K562 (cell line): ENCODE data around the gene MEIS2. TPM values are rescaled to one million over a fixed set of nuclear protein-coding genes. Genes with fewer than 3 reads are reported as not detected.

Source experiments
- AFF4 ChIP-seq: sonication (generic); formaldehyde crosslinking; IDR thresholded peaks from 2 replicates; pipeline ENCODE4 v1.8.0; 2023; ENCODE audit warnings: mild to moderate bottlenecking, missing genetic modification reagents
- ARNT ChIP-seq, 2 experiments: fragments of 450-650 bp; IDR thresholded peaks; 2 replicates each; pipeline ENCODE4 v1.6.1; 2016; ENCODE audit warnings: mild to moderate bottlenecking in 1 of 2
- CHD1 ChIP-seq: fragments of 200-600 bp; sonication (generic); IDR thresholded peaks from one replicate; pipeline ENCODE4 v1.6.1; 2012; ENCODE audit warnings: mild to moderate bottlenecking, moderate library complexity, low read length, inconsistent platforms
- HINFP ChIP-seq: fragments of 450-650 bp; conservative IDR thresholded peaks from 2 replicates; pipeline ENCODE4 v1.6.1; 2016; ENCODE audit warnings: missing genetic modification characterization, low read depth, mild to moderate bottlenecking, control low read depth, missing compliant biosample characterization
- HMG20B ChIP-seq: fragments of 250-450 bp; sonication (Bioruptor Pico); IDR thresholded peaks from 2 replicates; pipeline ENCODE4 v1.5.0; 2021; ENCODE audit warnings: mild to moderate bottlenecking
- JUND ChIP-seq, 2 experiments: IDR thresholded peaks; 2 replicates in 1 of 2; 3 replicates in 1 of 2; pipeline ENCODE4 v1.6.1; 2011; ENCODE audit warnings: borderline replicate concordance in 2 of 2, low read depth in 2 of 2, low read length in 2 of 2, improper control_type of control experiment in 1 of 2, missing biosample characterization in 1 of 2, missing genetic modification characterization in 1 of 2, missing genetic modification reagents in 1 of 2
- MXI1 ChIP-seq: IDR thresholded peaks from 2 replicates; pipeline ENCODE4 v1.6.1; 2011; ENCODE audit warnings: low read depth, mild to moderate bottlenecking, improper control_type of control experiment, low read length
- MYC ChIP-seq, 2 experiments: fragments of 250-450 bp in 1 of 2; sonication (Bioruptor Pico) in 1 of 2; IDR thresholded peaks; 2 replicates each; pipeline versions ENCODE4 v1.5.1 to v1.6.1; 2012 to 2021; ENCODE audit warnings: low read depth in 2 of 2, borderline replicate concordance in 1 of 2, improper control_type of control experiment in 1 of 2, low read length in 1 of 2, mild to moderate bottlenecking in 1 of 2, moderate library complexity in 1 of 2
- MYNN ChIP-seq, 2 experiments: sonication (generic); formaldehyde crosslinking in 1 of 2; IDR thresholded peaks; 2 replicates each; pipeline versions ENCODE4 v1.5.0 to v1.6.1; 2016 to 2020; ENCODE audit warnings: antibody characterized with exemption in 1 of 2, missing genetic modification reagents in 1 of 2
- POU5F1 ChIP-seq: fragments of 150-350 bp; IDR thresholded peaks from 2 replicates; pipeline ENCODE4 v1.6.1; 2014; ENCODE audit warnings: borderline replicate concordance, low read length, low read depth, mild to moderate bottlenecking; ENCODE audit not compliant: partially characterized antibody
- RBBP5 ChIP-seq: fragments of 200-600 bp; sonication (generic); IDR thresholded peaks from 2 replicates; pipeline ENCODE4 v1.6.1; 2012; ENCODE audit warnings: borderline replicate concordance, mild to moderate bottlenecking, low read length, control low read depth, inconsistent platforms; ENCODE audit not compliant: insufficient read depth, poor library complexity, severe bottlenecking
- SAP30 ChIP-seq: fragments of 200-600 bp; sonication (generic); IDR thresholded peaks from 2 replicates; pipeline ENCODE4 v1.6.1; 2012; ENCODE audit warnings: borderline replicate concordance, low read depth, mild to moderate bottlenecking, moderate library complexity, low read length, control low read depth, inconsistent platforms; ENCODE audit not compliant: insufficient read depth, poor library complexity, severe bottlenecking
- SMARCC2 ChIP-seq: fragments of 450-650 bp; IDR thresholded peaks from 2 replicates; pipeline ENCODE4 v1.6.1; 2017; ENCODE audit warnings: antibody characterized with exemption, moderate library complexity, mild to moderate bottlenecking, low read depth
- STAG1 ChIP-seq: sonication (generic); formaldehyde crosslinking; IDR thresholded peaks from 2 replicates; pipeline ENCODE4 v1.5.0; 2020; ENCODE audit warnings: missing genetic modification reagents, borderline replicate concordance
- TARDBP ChIP-seq: fragments of 450-650 bp; IDR thresholded peaks from 2 replicates; pipeline ENCODE4 v1.6.1; 2016
- ZBTB2 ChIP-seq: fragments of 450-650 bp; IDR thresholded peaks from 2 replicates; pipeline ENCODE4 v1.6.1; 2016; ENCODE audit warnings: antibody characterized with exemption
- ZNF316 ChIP-seq: fragments of 450-650 bp; IDR thresholded peaks from 2 replicates; pipeline ENCODE4 v1.6.1; 2016
- ZNF644 ChIP-seq: fragments of 200-800 bp; sonication (Bioruptor generic); IDR thresholded peaks from 2 replicates; pipeline ENCODE4 v1.6.1; 2016; ENCODE audit warnings: low read depth, missing genetic modification characterization, missing compliant biosample characterization
- polyA plus RNA-seq, 8 experiments: library from polyadenylated mRNA; depleted of rRNA in 4 of 8; stranded (reverse) in 5 of 8; unstranded in 3 of 8; fragments of >200 nt; fragmentation: Nextera tagmentation in 2 of 8; fragmentation: Illumina TruSeq in 1 of 8; extraction: Ambion mirVana in 2 of 8; extraction: Trizol in 1 of 8; gene quantifications; 2 replicates each; pipeline versions ENCODE4 v1.2.1 to v1.2.3, GENCODE V29; 2011 to 2014; ENCODE audit warnings: inconsistent platforms in 1 of 8, missing spikeins in 1 of 8
- total RNA-seq, 7 experiments: library from RNA; depleted of rRNA in 6 of 7; stranded (reverse); fragments of >200 nt in 6 of 7; fragmentation: Illumina TruSeq in 2 of 7; extraction: Trizol in 2 of 7; gene quantifications; 2 replicates each; pipeline versions ENCODE4 v1.2.1 to v1.2.3, GENCODE V29; 2011 to 2021; ENCODE audit warnings: low replicate concordance in 1 of 7

Gene MEIS2
- total and polyA plus RNA-seq, 9 of the 15 experiments (the other 6 are each of a cell fraction or from before 2014, with no cell fraction given), result 7.5 to 64.2 (median 22.3) TPM

- TF ChIP-seq HINFP (no peak), POU5F1 (no peak), ZNF316 (peak; percentile 87), MXI1 (0 out of 2 replicates have a peak, but pooled peaks have one; percentile 10), TARDBP (no peak), ZNF644 (tag) (0 out of 2 replicates have a peak, but pooled peaks have one; percentile 12), RBBP5 (peak; percentile 36), JUND (IDR thresholded peaks at IDR 0.05; ENCODE audit: borderline replicate concordance, low read depth, low read length) (0 out of 2 replicates have a peak, but pooled peaks have one; percentile 1), JUND (tag; IDR thresholded peaks at IDR 0.05; ENCODE audit: borderline replicate concordance, low read depth, low read length) (no peak), MYC (IDR thresholded peaks at IDR 0.05; ENCODE audit: low read depth, low read length) (peak; percentile 70; the same call in 1 of the 2 replicates), MYC (CRISPR knock-in tag; IDR thresholded peaks at IDR 0.05; ENCODE audit: borderline replicate concordance, low read depth) (no peak), CHD1 (peak; percentile 57), SMARCC2 (0 out of 2 replicates have a peak, but pooled peaks have one; percentile 20), HMG20B (CRISPR knock-in tag) (no peak), ARNT (IDR thresholded peaks at IDR 0.05) (peak; percentile 10 to 35; a peak in 1 of 4 replicates), AFF4 (CRISPR knock-in tag) (0 out of 2 replicates have a peak, but pooled peaks have one; percentile 60), STAG1 (CRISPR knock-in tag) (no peak), ZBTB2 (peak; percentile 58), SAP30 (peak; percentile 29), MYNN (IDR thresholded peaks at IDR 0.05) (peak; percentile 96), MYNN (CRISPR knock-in tag; IDR thresholded peaks at IDR 0.05) (no peak)
Measured at GRCh38 chr15:37100109-37100965, at the start of gene MEIS2 (continued).
